Upper lobe of left lung (tissue), 6 donors: ENCODE measurements around the gene TMEM117. TPM values are rescaled to one million over a fixed set of nuclear protein-coding genes. Genes with fewer than 3 reads are reported as not detected.

ENCODE experiments used
- ATAC-seq, 2 donors: fragments of 200-7000 bp; cut with Tn5 transposase; one replicate each; pipeline ENCODE4 v1.9.1; 2022; ENCODE audit warnings: mild to moderate bottlenecking in 2 of 2, moderate library complexity in 2 of 2; ENCODE audit not compliant: low FRiP score in 2 of 2
- DNase-seq, 2 donors: peaks; one replicate each; pipeline ENCODE4 v3.0.0-alpha.2; 2019 to 2020
- H3K27ac ChIP-seq, 4 donors: fragments of 200-600 bp; sonication (generic); one replicate each; pipeline ENCODE4 v1.5.1; 2016 to 2019
- H3K27me3 ChIP-seq, 4 donors: fragments of 200-600 bp; sonication (generic); one replicate each; pipeline ENCODE4 v1.5.1; 2017 to 2019
- H3K36me3 ChIP-seq, 4 donors: fragments of 200-600 bp; sonication (generic); one replicate each; pipeline ENCODE4 v1.5.1; 2016 to 2019
- H3K4me1 ChIP-seq, 4 donors: fragments of 200-600 bp; sonication (generic); one replicate each; pipeline ENCODE4 v1.5.1; 2018 to 2019
- H3K4me3 ChIP-seq, 4 donors: fragments of 200-600 bp; sonication (generic); one replicate each; pipeline ENCODE4 v1.5.1; 2017 to 2019; ENCODE audit warnings: mild to moderate bottlenecking in 2 of 4, moderate library complexity in 1 of 4
- H3K9me3 ChIP-seq, 4 donors: fragments of 200-600 bp; sonication (generic); one replicate each; pipeline ENCODE4 v1.5.1; 2018 to 2019
- CTCF ChIP-seq, 6 experiments: fragments of 450-650 bp in 4 of 6; fragments of 200-600 bp in 2 of 6; sonication (generic) in 2 of 6; IDR thresholded peaks; one replicate each; pipeline ENCODE4 v1.5.1; 2016 to 2019; ENCODE audit warnings: antibody characterized with exemption in 6 of 6
- EP300 ChIP-seq, 4 donors: sonication (generic); formaldehyde crosslinking; IDR thresholded peaks; one replicate each; pipeline ENCODE4 v1.5.1; 2017; ENCODE audit warnings: antibody characterized with exemption in 4 of 4, control low read depth in 2 of 4
- POLR2A ChIP-seq, 4 donors: fragments of 450-650 bp; IDR thresholded peaks; one replicate each; pipeline ENCODE4 v1.5.1; 2016 to 2017; ENCODE audit warnings: antibody characterized with exemption in 4 of 4, mild to moderate bottlenecking in 2 of 4
- POLR2AphosphoS5 ChIP-seq, 2 donors: sonication (generic); formaldehyde crosslinking; IDR thresholded peaks; one replicate each; pipeline ENCODE4 v1.5.1; 2017; ENCODE audit warnings: antibody characterized with exemption in 2 of 2
- WGBS, 2 donors: methylation state at CpG; one replicate each; pipeline ENCODE4 v1.1.5; 2017 to 2018; 5-methylcytosine and 5-hydroxymethylcytosine counted together
- total RNA-seq, 6 donors: library from RNA; depleted of rRNA in 4 of 6; stranded (reverse); fragments of >200 nt in 4 of 6; gene quantifications; one replicate each; pipeline versions ENCODE4 v1.1.0 to v1.2.1, GENCODE V29; 2016 to 2021
- donor health status: DM: no; HTN: no; CAD: no; lungs with moderate emphysema.
- donor health status: DM: no; HTN: yes; CAD: no; lungs with severe emphysema.

TMEM117 gene
- total RNA-seq, 6 donors from 2014 or later: 2.6 to 8.4 (median 4.2) TPM

- Histone ChIP-seq H3K27ac (no peak overlapping the region), H3K4me1 (no peaks in the 10 kb centered on the region), H3K4me3 (no peak overlapping the region), H3K9me3 (no peaks in the 10 kb centered on the region), H3K36me3 (no peaks in the 10 kb centered on the region), H3K27me3 (no peaks in the 10 kb centered on the region)
- 77 to 83% methylated on average over 4 of the region's 4 CpGs for WGBS, 2 donors
- DNase-seq (no peak), ATAC-seq (no peak)
- TF ChIP-seq POLR2A (IDR thresholded peaks at IDR 0.05): no peak
- no peak for TF ChIP-seq CTCF (IDR thresholded peaks at IDR 0.05)
- TF ChIP-seq EP300 (IDR thresholded peaks at IDR 0.05): no peak
- no peak for TF ChIP-seq POLR2AphosphoS5 (IDR thresholded peaks at IDR 0.05)
Observed at GRCh38 chr12:43848226-43848507, 12.3 kb downstream of the TMEM117 start.

GRCh38 chr12:43848786-43849185, 12.9 kb downstream of the TMEM117 start:
- TF ChIP-seq POLR2AphosphoS5 (IDR thresholded peaks at IDR 0.05) (no peak), EP300 (IDR thresholded peaks at IDR 0.05) (no peak), POLR2A (IDR thresholded peaks at IDR 0.05) (no peak), CTCF (IDR thresholded peaks at IDR 0.05) (no peak)
- no peak for DNase-seq
- H3K36me3 ChIP-seq: no peaks in the 10 kb centered on the region
- no peaks in the 10 kb centered on the region for H3K27me3 ChIP-seq
- WGBS, 2 donors: 92 to 93% methylated on average over 3 of the region's 3 CpGs
- H3K27ac ChIP-seq: no peak overlapping the region
- no peaks in the 10 kb centered on the region for H3K9me3 ChIP-seq
- ATAC-seq: no peak
- H3K4me3 ChIP-seq: no peak overlapping the region
- H3K4me1 ChIP-seq: no peaks in the 10 kb centered on the region

GRCh38 chr12:43852744-43853143, 16.9 kb downstream of the TMEM117 start:
- no peak for DNase-seq

GRCh38 chr12:43856972-43857371, 21.1 kb downstream of the TMEM117 start:
- ATAC-seq (no peak), DNase-seq (no peak)
- Histone ChIP-seq H3K27ac (no peak overlapping the region), H3K4me3 (no peak overlapping the region), H3K27me3 (no peaks in the 10 kb centered on the region), H3K4me1 (no peaks in the 10 kb centered on the region), H3K9me3 (no peaks in the 10 kb centered on the region), H3K36me3 (no peaks in the 10 kb centered on the region)
- 89 to 93% methylated on average over 2 of the region's 2 CpGs for WGBS, 2 donors
- TF ChIP-seq EP300 (IDR thresholded peaks at IDR 0.05) (no peak), CTCF (IDR thresholded peaks at IDR 0.05) (no peak), POLR2A (IDR thresholded peaks at IDR 0.05) (no peak), POLR2AphosphoS5 (IDR thresholded peaks at IDR 0.05) (no peak)

More at GRCh38 chr12:43852744-43853143, 16.9 kb downstream of the TMEM117 start:
- Histone ChIP-seq H3K27me3 (no peaks in the 10 kb centered on the region), H3K27ac (no peak overlapping the region), H3K9me3 (no peaks in the 10 kb centered on the region), H3K4me1 (no peaks in the 10 kb centered on the region), H3K4me3 (no peak overlapping the region), H3K36me3 (no peaks in the 10 kb centered on the region)
- TF ChIP-seq POLR2AphosphoS5 (IDR thresholded peaks at IDR 0.05) (no peak), CTCF (IDR thresholded peaks at IDR 0.05) (no peak), POLR2A (IDR thresholded peaks at IDR 0.05) (no peak), EP300 (IDR thresholded peaks at IDR 0.05) (no peak)
- WGBS, 2 donors: 91 to 92% methylated on average over 1 of the region's 1 CpG
- no peak for ATAC-seq

- H3K4me1 ChIP-seq: no peaks in the 10 kb centered on the region
- DNase-seq (no peak), ATAC-seq (no peak)
- no peak overlapping the region for H3K4me3 ChIP-seq
- no peak overlapping the region for H3K27ac ChIP-seq
- no peaks in the 10 kb centered on the region for H3K9me3 ChIP-seq
- H3K36me3 ChIP-seq: no peaks in the 10 kb centered on the region
- H3K27me3 ChIP-seq: no peaks in the 10 kb centered on the region
- WGBS, 2 donors: 88 to 92% methylated on average over 7 of the region's 7 CpGs
- TF ChIP-seq EP300 (IDR thresholded peaks at IDR 0.05) (no peak), POLR2AphosphoS5 (IDR thresholded peaks at IDR 0.05) (no peak)
Observed at GRCh38 chr12:43858096-43858495, 22.2 kb downstream of the TMEM117 start.
